ENCODE data around the gene TRIO.

- TF ChIP-seq JUN (IDR thresholded peaks at IDR 0.05; ENCODE audit: borderline replicate concordance, insufficient read depth, insufficient read length, low read depth) = no peak
- no peak for TF ChIP-seq CTCF (IDR thresholded peaks at IDR 0.05; ENCODE audit: extremely low read depth in 1 of 2, insufficient read depth in 1 of 2, low read depth in 1 of 2, low read length in 2 of 2)
- TF ChIP-seq EZH2 (IDR thresholded peaks at IDR 0.05; ENCODE audit: borderline replicate concordance, low read depth, low read length, severe bottlenecking) = no peak
- TF ChIP-seq FOS (IDR thresholded peaks at IDR 0.05; ENCODE audit: borderline replicate concordance, insufficient read depth, low read length) = no peak
Observed at GRCh38 chr5:14458414-14458813, 315.3 kb downstream of the TRIO start.
